SU-DHL-6 (cell line): ENCODE data around the gene FBXL4.

ENCODE experiments used
- EZH2phosphoT487 ChIP-seq: fragments of 200-600 bp; sonication (generic), shearing (Covaris generic); conservative IDR thresholded peaks from 2 replicates; pipeline ENCODE4 v1.6.1; 2018; ENCODE audit warnings: mild to moderate bottlenecking, antibody characterized with exemption, low read length, moderate library complexity, mixed read lengths
- TF ChIP-seq, protein P1 (sequence below): fragments of 200-600 bp; sonication (generic); IDR thresholded peaks from one replicate; pipeline ENCODE4 v1.5.1; 2017; ENCODE audit warnings: antibody characterized with exemption, mild to moderate bottlenecking, low read length, moderate library complexity; ENCODE audit not compliant: insufficient read depth, poor library complexity, severe bottlenecking

DNA sequence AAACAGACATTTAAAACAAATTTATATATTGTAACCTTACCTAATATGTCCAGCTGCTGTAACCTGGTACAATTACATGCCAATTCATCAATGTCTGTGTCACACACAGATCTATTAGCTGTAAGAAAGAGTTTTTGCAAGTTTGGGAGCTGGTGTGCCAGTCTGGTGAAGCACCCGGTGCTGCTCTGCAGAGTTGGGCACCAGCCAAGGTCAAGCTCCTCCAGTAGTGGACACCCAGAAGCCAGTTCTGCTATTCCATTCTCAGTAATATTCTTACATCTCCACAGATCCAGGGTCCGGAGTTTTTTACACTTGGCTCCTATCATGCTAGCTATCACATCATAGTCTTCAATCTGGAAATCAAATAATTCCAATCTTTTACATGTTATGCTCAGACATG lies 72.4 kb downstream of the FBXL4 start:
- TF ChIP-seq, protein P1, sequence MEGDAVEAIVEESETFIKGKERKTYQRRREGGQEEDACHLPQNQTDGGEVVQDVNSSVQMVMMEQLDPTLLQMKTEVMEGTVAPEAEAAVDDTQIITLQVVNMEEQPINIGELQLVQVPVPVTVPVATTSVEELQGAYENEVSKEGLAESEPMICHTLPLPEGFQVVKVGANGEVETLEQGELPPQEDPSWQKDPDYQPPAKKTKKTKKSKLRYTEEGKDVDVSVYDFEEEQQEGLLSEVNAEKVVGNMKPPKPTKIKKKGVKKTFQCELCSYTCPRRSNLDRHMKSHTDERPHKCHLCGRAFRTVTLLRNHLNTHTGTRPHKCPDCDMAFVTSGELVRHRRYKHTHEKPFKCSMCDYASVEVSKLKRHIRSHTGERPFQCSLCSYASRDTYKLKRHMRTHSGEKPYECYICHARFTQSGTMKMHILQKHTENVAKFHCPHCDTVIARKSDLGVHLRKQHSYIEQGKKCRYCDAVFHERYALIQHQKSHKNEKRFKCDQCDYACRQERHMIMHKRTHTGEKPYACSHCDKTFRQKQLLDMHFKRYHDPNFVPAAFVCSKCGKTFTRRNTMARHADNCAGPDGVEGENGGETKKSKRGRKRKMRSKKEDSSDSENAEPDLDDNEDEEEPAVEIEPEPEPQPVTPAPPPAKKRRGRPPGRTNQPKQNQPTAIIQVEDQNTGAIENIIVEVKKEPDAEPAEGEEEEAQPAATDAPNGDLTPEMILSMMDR, result no peak
- TF ChIP-seq EZH2phosphoT487, result no peak
